Stimulated activated CD4-positive, alpha-beta T cell treated with anti-CD3 and anti-CD28 coated beads, Interleukin-15, amount 100 ng/mL, for 48 hours (primary cell): Measurements from ENCODE around the gene BEGAIN.

Experiments
- DNase-seq, 2 donors: peaks; one replicate each; pipeline ENCODE4 v3.0.0-alpha.2; 2020; ENCODE audit warnings: low read depth in 2 of 2

BEGAIN gene

GRCh38 chr14:100581228-100582145 lies 5.7 kb downstream of the BEGAIN start:
- DNase-seq: no peak

GRCh38 chr14:100580316-100581227 lies 6.6 kb downstream of the BEGAIN start:
- no peak for DNase-seq

- no peak for DNase-seq
Measured at GRCh38 chr14:100578552-100578951, 8.7 kb downstream of the BEGAIN start.

- DNase-seq: no peak
Measured at GRCh38 chr14:100577986-100578431, 9.2 kb downstream of the BEGAIN start.

- no peak for DNase-seq
Measured at GRCh38 chr14:100577321-100577985, 9.8 kb downstream of the BEGAIN start.

GRCh38 chr14:100576091-100577085 lies 10.8 kb downstream of the BEGAIN start:
- DNase-seq: no peak

GRCh38 chr14:100575266-100575995 lies 11.8 kb downstream of the BEGAIN start:
- DNase-seq: no peak

GRCh38 chr14:100574642-100575031 lies 12.6 kb downstream of the BEGAIN start:
- no peak for DNase-seq

GRCh38 chr14:100573757-100574641 lies 13.2 kb downstream of the BEGAIN start:
- DNase-seq: no peak

GRCh38 chr14:100573002-100573756 lies 14.0 kb downstream of the BEGAIN start:
- no peak for DNase-seq

GRCh38 chr14:100572543-100572942 lies 14.7 kb downstream of the BEGAIN start:
- no peak for DNase-seq

GRCh38 chr14:100571837-100572236 lies 15.4 kb downstream of the BEGAIN start:
- DNase-seq: no peak

- DNase-seq: no peak
Measured at GRCh38 chr14:100570726-100571454, 16.3 kb downstream of the BEGAIN start.

GRCh38 chr14:100569734-100570286 lies 17.4 kb downstream of the BEGAIN start:
- no peak for DNase-seq

- DNase-seq: no peak
Measured at GRCh38 chr14:100568998-100569733, 18.1 kb downstream of the BEGAIN start.
